TTC549 (cell line): ENCODE measurements around the gene IRF3.

Experiments used
- FAIRE-seq: peaks from 2 replicates; lab custom pipeline; 2012; peaks lifted over from hg19 to GRCh38; lab: Jason Lieb, UNC

Gene IRF3, protein sequence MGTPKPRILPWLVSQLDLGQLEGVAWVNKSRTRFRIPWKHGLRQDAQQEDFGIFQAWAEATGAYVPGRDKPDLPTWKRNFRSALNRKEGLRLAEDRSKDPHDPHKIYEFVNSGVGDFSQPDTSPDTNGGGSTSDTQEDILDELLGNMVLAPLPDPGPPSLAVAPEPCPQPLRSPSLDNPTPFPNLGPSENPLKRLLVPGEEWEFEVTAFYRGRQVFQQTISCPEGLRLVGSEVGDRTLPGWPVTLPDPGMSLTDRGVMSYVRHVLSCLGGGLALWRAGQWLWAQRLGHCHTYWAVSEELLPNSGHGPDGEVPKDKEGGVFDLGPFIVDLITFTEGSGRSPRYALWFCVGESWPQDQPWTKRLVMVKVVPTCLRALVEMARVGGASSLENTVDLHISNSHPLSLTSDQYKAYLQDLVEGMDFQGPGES

DNA sequence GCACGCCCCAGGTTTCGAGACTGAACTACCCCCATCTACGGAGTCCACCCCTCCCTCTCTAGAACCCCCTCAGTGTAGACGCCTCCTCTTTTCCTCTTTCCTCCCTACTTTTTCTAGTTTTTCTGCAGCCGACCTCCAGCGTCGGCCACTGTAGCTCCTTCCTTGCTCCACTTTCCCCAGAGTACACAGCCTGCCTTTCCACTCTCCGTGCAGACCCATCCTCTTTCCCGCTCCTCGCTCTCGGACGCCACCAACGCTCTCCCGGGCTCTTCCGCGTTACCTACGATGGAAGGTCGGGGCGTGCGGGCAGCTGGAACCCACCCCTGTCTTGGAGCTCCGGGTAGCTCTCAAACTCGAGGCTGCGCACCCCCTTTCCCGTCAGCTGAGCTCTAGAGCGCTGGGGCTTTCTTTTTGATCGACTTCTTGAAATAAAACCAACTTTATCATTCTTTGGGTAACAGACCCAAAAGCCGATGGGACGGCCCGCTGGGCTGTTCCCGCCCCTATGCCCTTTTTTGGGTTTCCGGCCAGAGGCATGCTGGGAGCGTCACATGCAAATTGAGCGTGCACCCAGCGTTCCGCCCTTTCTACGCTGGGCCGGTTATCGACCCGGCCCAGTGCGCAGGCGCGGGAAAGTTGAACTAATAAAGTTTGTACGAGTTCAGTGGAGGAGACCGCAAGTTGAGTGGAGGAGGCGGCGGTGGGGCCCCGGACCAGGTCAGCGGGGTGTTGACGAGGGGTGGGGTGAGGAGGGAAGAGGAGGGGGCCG, at the start of gene IRF3, which contains the start of gene BCL2L12:
Gene IRF3 (minus strand): TSS at position 507 of the 769 bp plus-strand sequence. CDS start 1,019 bp downstream, outside the sequence.
Gene BCL2L12 (plus strand): TSS at position 583 of the 769 bp plus-strand sequence. CDS start 760 bp downstream, outside the sequence.
- FAIRE-seq, result peak; percentile 88

DNA sequence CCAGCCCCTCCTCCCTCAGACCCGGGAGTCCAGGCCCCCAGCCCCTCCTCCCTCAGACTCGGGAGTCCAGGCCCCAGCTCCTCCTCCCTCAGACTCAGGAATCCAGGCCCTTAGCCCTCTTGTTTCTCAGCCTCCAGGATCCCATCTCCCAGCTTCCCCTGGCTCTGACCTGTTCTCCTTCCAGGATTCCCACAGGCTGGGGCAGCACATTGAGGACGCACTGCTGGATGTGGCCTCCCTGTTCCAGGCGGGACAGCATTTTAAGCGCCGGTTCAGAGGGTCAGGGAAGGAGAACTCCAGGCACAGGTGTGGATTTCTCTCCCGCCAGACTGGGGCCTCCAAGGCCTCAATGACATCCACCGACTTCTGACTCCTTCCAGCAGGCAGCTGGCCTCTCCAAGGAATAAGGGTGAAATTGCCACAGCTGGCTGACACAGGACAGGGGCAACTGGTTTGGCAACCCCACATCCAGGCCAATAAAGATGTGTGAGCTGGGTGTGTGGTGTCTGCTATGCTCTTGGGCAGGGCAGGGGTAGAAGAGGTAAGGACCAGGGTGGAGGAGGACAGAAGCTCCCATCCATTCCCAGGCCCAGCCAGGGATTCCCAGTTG, 47.7 kb upstream of the IRF3 start:
- FAIRE-seq, result no peak

DNA sequence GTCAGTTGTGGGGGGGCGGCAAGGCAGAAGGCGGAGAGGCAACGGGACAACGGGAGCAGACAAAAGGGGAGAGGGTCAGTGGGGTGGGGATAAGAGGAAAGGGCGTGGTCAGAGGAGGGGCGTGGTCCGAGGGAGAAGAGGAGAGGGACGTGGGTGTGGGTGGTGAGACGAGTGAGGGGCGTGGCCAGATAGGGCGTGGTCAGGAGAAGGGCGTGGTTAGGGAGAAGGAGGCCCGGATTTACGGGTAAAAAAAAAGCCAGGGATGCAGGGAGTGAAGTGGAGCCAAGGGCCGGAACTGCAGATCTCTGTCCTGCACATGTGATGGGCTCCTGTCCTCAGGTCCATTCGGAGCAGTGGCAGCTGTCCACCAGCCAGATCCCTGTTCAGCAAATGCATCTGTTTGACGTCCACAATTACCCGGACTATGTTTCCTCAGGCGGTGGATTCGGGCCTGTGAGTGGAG, 46.8 kb upstream of the IRF3 start:
- FAIRE-seq, result no peak

DNA sequence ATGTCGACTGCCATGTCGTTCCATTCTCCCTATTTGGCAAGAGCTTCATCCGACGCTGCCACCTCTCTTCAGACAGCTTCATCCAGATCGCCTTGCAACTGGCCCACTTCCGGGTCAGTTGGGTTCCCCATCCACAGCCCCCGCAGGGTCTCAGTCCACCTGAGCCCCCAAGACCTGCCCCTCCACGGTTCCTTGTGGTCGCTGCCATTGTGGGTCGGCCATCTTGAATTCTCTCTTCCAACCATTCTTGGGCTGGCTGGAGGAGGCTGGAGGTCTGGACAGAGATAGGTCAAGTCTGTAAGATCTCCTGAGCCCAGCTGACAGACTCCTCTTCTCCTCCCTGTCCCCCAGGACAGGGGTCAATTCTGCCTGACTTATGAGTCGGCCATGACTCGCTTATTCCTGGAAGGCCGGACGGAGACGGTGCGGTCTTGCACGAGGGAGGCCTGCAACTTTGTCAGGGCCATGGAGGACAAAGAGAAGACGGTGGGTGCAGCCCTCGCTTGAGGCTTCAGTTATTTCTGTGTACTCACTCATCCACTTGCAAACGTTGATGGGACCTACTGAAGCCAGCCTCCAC, 44.8 kb upstream of the IRF3 start:
- FAIRE-seq, result no peak

DNA sequence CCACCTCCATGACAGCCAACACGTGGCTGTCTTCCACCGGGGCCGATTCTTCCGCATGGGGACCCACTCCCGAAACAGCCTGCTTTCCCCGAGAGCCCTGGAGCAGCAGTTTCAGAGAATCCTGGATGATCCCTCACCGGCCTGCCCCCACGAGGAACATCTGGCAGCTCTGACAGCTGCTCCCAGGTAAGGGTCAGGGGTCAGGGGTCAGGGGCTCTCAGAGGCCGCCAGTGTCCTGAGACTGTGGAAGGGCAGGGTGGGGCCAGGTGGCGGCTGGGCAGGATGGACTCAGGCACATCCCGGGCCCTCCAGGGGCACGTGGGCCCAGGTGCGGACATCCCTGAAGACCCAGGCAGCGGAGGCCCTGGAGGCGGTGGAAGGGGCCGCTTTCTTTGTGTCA, 40.3 kb upstream of the IRF3 start:
- FAIRE-seq, result no peak

DNA sequence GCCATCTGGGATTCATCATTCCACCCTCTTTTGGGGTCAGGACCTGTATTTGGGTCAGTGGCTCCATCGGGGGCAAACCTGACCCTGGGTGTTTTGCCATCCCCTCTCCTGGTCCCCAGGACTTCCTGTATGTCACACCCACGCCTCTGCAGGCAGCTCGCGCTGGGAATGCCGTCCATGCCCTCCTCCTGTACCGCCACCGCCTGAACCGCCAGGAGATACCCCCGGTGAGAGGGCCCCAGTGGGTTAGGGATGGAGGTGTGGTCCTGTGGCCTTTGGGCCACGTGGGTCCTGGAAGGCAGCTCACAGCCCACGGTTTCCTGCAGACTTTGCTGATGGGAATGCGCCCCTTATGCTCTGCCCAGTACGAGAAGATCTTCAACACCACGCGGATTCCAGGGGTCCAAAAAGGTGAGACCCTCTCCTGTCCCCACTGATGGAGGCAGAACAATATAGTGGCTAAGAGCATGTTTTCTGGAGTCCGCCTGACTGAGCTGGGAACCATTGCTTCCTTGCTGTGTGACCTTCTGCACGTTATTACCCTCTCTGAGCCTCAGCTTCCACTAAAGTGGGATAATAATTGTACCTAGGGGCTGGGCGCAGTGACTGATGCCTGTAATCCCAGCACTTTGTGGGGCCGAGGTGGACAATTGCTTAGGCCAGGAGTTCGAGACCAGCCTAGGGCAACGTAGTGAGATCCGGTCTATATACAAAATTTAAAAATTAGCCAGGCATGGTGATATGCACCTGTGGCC, 39.4 kb upstream of the IRF3 start:
- FAIRE-seq, result no peak

DNA sequence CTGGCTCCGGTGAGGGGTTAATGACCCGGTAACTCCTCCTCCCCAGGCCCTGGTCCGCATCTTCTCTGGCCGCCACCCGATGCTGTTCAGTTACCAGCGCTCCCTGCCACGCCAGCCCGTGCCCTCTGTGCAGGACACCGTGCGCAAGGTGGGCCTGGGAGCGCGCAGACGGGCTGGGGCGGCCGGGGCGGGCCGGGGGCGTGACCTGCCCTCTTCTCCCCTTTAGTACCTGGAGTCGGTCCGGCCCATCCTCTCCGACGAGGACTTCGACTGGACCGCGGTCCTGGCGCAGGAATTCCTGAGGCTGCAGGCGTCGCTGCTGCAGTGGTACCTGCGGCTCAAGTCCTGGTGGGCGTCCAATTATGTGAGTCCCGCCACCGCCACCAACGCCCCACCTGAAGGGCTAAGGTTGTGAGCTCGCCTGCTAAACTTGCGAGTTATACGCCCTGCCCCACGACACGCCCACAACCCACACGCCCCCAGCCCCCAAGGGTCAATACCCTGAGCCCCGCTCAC, 35.7 kb upstream of the IRF3 start:
- no peak for FAIRE-seq

DNA sequence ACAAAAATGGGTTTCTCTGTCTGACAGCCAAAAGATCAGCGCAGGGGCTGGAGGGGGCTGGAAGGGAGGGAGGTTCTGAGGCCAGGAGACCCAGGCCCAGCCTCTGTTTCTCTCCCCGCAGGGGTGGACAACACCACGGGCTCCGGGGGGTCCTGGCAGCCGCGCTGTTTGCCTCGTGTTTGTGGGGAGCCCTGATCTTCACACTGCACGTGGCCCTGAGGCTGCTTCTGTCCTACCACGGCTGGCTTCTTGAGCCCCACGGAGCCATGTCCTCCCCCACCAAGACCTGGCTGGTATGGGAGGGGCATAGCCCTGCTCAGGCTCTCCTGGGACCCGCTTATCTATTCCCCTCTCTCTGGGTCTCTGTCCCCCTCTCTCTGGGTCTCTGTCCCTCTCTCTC, 34.9 kb upstream of the IRF3 start:
- FAIRE-seq, result no peak

DNA sequence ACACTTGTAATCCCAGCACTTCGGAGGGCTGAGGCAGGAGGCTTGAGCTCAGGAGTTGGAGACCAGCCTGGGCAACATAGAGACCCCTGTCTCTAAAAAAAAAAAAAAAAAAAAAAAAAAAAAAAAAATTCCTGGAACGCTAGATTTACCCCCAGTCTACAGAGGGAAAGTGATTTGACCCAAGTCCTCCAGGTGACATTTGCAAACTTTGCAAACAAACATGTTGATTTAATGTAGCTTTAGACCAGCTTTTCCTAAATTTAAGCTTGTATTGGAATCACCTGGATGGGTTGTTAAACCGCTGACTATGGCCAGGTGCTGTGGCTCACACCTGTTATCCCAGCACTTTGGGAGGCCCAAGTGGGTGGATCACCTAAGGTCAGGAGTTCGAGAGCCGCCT, 33.7 kb upstream of the IRF3 start:
- no peak for FAIRE-seq

DNA sequence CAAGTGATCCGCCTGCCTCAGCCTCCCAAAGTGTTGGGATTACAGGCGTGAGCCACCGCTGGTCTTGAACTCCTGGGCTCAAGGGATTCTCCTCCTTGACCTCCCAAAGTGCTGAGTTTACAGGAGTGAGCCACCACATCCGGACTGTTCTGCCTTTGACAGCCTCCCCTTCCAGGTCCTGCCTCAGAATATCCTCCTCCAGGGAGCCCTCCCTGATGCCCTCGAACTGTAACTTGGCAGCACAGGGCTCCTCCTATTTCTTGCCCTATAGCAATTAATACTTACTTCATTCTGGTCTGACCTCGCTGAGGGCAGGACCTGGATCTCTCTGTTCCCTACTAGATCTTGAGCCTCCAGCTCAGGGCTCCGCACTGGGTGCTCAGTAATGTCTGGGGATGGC, 31.2 kb upstream of the IRF3 start:
- FAIRE-seq, result no peak

DNA sequence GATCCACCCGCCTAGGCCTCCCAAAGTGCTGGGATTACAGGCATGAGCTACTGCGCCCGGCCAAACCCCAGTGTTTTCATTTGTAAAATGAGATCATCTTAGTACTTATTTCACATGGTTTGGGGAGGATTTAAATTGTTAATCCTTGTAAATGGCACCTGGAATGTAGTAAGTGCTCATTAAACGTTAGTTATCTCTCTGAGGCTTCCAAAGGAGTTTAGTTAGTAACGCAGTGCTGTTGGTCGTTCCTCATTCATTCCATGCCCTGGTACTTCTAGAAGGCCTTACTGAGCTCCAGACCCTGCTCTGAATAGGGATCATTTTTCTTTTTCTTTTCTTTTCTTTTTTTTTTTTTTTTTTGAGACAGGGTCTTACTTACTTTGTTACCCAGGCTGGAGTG, 30.5 kb upstream of the IRF3 start:
- FAIRE-seq, result no peak

DNA sequence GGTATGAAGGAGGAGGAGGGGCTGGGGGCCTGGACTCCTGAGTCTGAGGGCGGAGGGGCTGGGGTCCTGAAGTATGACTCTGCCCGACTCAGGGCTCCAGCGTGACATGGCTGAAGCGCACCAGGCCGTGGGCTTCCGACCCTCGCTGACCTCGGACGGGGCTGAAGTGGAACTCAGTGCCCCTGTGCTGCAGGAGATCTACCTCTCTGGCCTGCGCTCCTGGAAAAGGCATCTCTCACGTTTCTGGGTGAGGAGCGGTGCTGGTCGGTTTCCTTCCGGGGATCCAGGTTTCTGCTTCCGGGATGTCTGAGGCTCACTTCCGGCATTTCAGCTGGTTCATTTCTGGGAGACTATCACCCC, 26.5 kb upstream of the IRF3 start:
- FAIRE-seq, result no peak

DNA sequence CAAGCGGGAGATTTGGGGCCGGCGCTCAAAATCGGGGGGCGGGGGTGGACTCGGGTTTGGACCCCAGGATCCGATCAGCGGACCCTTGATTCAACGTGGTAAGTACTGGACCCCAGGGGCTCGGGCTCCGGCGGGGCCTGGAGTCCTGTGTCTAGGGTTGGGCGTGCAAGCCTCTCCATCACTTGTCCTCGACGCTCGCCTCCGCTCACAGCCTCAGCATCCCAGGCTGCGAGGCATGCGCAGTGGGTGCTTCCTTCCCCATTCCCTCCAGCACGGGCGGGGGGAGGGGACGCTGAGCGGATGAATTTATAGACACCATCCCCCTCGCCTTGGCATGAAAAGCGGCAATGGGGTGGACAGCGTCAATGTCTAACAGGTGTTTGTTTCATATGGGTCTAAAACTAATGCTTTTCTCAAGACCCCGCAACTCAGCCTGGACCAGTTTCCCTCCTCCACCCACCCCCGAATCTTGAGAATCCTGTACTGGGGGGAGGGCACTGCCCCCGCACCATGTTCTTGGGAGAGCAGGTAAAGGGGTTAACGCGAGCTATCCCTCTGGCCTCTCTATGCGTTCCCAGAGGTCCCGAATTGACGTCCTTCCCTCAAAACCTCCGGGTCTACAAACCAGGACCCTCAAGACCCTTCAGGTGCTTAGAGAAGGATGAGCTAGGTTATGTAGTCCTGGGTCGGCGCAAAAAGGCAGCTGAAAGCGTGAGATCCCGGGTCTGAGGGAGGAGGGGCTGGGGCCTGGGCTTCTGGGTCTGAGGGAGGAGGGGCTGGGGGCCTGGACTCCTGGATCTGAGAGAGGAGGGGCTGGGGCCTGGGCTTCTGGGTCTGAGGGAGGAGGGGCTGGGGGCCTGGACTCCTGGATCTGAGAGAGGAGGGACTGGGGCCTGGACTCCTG, 25.8 kb upstream of the IRF3 start:
- no peak for FAIRE-seq

DNA sequence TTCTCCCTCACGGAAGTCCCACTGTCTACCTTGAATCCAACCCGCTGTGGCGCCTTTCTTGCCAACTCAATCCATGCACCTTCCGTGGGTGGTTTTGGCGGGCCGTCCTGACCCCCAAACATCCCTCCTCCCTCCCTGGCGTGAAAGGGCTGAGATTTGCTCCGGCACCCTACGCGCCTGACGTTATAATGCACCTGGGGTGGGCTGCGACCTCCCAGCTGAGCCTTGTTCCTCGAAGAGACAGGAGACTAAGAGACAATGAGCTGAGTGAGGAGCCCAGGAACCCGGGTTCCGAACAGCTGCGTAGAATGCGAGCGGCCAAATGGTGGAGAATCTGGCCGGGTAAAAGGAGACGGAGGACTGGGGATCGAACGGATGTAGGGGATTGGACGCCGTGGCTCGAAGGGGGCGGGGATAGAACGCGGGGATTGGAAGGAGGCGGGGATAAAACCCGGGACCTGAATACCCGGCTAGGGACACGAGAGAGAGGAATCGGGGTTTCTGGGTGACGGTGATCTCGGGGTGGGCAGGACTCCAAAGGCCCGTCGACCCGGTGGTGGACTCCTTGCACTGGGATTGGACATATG, 25.1 kb upstream of the IRF3 start, which contains the start of gene CPT1C:
Gene CPT1C (plus strand): TSS at position 461 of the 587 bp plus-strand sequence. CDS start 1,137 bp downstream, outside the sequence.
- peak; percentile 80 for FAIRE-seq

DNA sequence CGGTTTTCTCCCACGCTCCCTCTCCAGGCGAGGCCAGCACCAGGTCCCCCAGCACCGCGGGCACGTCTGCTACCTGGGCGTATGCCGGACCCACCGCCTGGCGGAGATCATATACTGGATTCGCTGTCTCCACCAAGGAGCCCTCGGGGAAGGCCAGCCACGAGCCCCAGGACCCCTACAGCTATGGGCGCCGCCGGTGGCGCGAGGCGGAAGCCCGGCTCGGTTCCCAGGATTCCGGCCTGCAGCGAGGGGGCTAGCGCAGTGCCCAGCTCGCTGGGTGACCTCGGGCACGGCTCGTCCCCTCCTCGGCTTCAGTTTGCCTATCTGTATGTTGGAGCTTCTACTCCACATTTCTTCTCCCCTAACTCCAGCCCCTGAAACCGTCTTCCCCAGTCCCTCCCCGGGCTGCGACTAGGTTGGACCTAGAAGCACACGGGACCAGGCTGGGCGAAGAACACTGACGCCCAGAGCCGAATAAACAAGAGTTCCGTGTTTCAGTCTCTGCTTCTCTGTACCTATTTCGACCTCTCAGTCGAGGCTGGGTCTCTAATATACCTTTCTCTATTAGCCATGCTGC, 24.5 kb upstream of the IRF3 start:
- no peak for FAIRE-seq

DNA sequence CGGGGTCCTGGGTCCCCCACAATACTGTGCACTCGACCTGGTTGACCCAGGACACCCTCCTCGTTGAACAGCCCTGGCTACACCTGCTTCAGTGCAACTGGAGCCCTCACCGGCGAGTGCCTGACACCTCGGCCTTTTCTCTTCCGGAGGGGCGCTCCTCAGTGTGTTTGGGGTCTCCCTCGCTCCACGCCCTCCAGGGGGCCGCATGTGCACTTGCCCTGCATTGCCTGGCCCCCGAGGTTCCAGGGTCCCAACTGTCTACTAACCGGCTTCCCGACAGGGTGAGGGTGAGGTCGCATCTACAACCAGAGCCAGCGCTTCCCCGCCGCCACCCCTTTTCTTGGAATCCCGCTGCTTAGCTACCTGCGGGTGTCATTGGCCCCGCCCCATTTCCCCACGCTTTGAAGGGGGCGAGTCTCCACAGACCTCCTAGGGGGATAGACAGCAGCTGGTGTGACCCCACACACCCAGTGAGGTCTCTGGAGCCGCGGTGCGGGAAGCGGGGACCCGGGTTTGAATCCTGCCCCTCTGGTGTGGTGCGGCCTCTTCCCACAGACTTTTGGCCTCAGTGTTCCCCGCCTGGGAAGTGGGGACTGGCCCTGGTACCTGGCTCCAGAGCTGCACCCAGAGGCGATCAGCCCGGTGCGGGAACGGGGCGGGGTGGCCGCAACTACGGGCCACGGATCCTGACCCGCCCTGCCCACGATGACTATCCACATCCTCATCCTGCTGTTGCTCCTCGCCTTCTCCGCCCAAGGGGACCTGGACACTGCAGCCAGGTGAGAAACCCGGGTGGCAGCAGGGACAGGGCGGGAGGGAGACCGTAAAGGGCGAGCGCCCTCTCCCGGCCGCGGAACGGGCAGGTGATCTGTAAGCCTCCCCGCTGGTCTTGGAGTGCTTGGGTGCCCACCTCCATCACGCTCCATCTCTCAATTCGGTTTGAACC, 23.7 kb upstream of the IRF3 start, which contains the start of gene ADM5:
Gene ADM5 (plus strand): TSS at position 462 of the 946 bp plus-strand sequence. CDS start 244 bp downstream, at position 706.
- no peak for FAIRE-seq

DNA sequence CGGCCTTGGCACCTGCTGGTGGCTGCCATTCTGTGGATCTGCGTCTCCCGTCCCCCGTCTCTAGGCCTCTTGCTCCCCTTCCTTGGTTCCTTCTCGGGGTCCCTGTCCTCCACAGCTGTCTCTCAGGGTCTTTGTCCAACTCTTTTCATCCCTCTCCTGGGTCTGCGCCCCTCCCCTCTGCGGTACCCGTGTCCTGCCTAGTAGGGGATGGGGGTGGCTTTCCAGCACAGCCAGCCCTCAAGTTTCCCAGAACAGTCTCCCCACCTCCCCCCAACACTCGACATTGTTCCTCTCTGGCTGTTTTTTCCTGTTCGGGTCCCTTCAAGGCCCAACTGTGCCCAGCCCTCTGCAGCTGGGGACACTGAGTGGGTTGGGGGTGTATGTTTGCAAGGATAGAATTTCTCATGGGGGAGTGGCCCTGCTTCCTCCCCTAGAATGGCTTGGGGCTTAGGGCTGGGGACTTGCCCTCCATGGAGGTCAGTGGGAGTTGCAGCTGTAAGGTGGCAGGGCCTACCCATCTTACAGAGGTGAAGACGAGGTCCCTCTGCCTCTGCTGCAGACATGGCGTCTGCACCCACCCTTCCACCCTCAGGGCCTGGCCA, 23.0 kb upstream of the IRF3 start:
- no peak for FAIRE-seq
